CD4-positive, alpha-beta memory T cell (primary cell): ENCODE measurements around the gene KRTAP4-5. TPM values are rescaled to one million over a fixed set of nuclear protein-coding genes. Genes with fewer than 3 reads are reported as not detected.
"Not testable (repeated sequence)": the region's sequence is repeated elsewhere in the genome, so short reads cannot be mapped to it uniquely, and the experiment has no call there.

ENCODE experiments used
- CTCF ChIA-PET: fragments of 350-600 bp; sonication (Branson Sonifier 250); formaldehyde crosslinking; loops from one replicate; lab custom pipeline; 2021; ENCODE audit warnings: inconsistent platforms; ENCODE audit not compliant: partially characterized antibody; lab: Charles Lee
- POLR2A ChIA-PET: fragments of 350-600 bp; sonication (Branson Sonifier 250); formaldehyde crosslinking; loops from one replicate; lab custom pipeline; 2021; ENCODE audit not compliant: partially characterized antibody; lab: Charles Lee
- DNase-seq, 5 donors: peaks; one replicate each; pipeline versions ENCODE4 v3.0.0 to v3.0.0-alpha.2; 2020 to 2022; ENCODE audit warnings: mixed read lengths in 1 of 5
- H3K27ac ChIP-seq: one replicate; pipeline ENCODE4 v1.7.0; 2013; ENCODE audit warnings: low read depth, low read length
- H3K27me3 ChIP-seq: 2 replicates; pipeline ENCODE4 v1.7.0; 2013; ENCODE audit warnings: mild to moderate bottlenecking, low read length, moderate library complexity; ENCODE audit not compliant: insufficient read depth
- H3K36me3 ChIP-seq: 2 replicates; pipeline ENCODE4 v1.7.0; 2013; ENCODE audit warnings: mild to moderate bottlenecking, low read length, moderate library complexity; ENCODE audit not compliant: insufficient read depth
- H3K4me1 ChIP-seq: 2 replicates; pipeline ENCODE4 v1.7.0; 2013; ENCODE audit warnings: mild to moderate bottlenecking, low read length, moderate library complexity; ENCODE audit not compliant: insufficient read depth
- H3K4me3 ChIP-seq, 2 donors: one replicate each; pipeline ENCODE4 v1.7.0; 2013; ENCODE audit warnings: low read length in 2 of 2, mild to moderate bottlenecking in 1 of 2
- H3K9me3 ChIP-seq, 2 donors: one replicate each; pipeline ENCODE4 v1.7.0; 2013; ENCODE audit warnings: low read length in 2 of 2, control low read depth in 1 of 2; ENCODE audit not compliant: control insufficient read depth in 1 of 2
- H3K27ac Mint-ChIP-seq, 7 donors: one replicate each; pipeline ENCODE4 v1.8.0; 2020 to 2021; ENCODE audit warnings: mixed read lengths in 7 of 7, mild to moderate bottlenecking in 6 of 7, inconsistent platforms in 3 of 7, moderate library complexity in 3 of 7
- H3K27me3 Mint-ChIP-seq, 2 donors: one replicate each; pipeline ENCODE4 v1.8.0; 2020 to 2021; ENCODE audit warnings: mixed read lengths in 2 of 2
- H3K36me3 Mint-ChIP-seq, 2 donors: one replicate each; pipeline ENCODE4 v1.8.0; 2020 to 2021; ENCODE audit warnings: mixed read lengths in 2 of 2, inconsistent platforms in 1 of 2, mild to moderate bottlenecking in 1 of 2
- H3K4me1 Mint-ChIP-seq, 4 donors: one replicate each; pipeline ENCODE4 v1.8.0; 2020 to 2021; ENCODE audit warnings: mixed read lengths in 4 of 4, mild to moderate bottlenecking in 1 of 4
- H3K4me3 Mint-ChIP-seq, 8 donors: one replicate each; pipeline ENCODE4 v1.8.0; 2020 to 2021; ENCODE audit warnings: mixed read lengths in 8 of 8, mild to moderate bottlenecking in 7 of 8, moderate library complexity in 6 of 8, inconsistent platforms in 3 of 8
- H3K9me3 Mint-ChIP-seq, 8 donors: one replicate each; pipeline ENCODE4 v1.8.0; 2020 to 2021; ENCODE audit warnings: mixed read lengths in 8 of 8, mild to moderate bottlenecking in 5 of 8, inconsistent platforms in 3 of 8, moderate library complexity in 1 of 8
- intact Hi-C: fragments of 100-400 bp; cut with micrococcal nuclease; formaldehyde crosslinking; loops from one replicate; pipeline ENCODE4 v1.15.1; 2023
- polyA plus RNA-seq, 2 donors: library from polyadenylated mRNA; unstranded; fragments of 300-500 nt; fragmentation: Illumina TruSeq; gene quantifications; one replicate each; pipeline ENCODE4 v1.2.3, GENCODE V29; 2021
- total RNA-seq, 2 experiments: library from RNA; stranded (reverse); gene quantifications; one replicate each; pipeline ENCODE4 v1.2.3, GENCODE V29; 2021

The KRTAP4-5 gene
- total and polyA plus RNA-seq, 4 experiments from 2014 or later: not detected

- CTCF ChIA-PET: interaction anchor here (1.7 kb wide), 1 partner anchor 381 kb away, joined by 4 read pairs; no protein-coding TSS in a partner anchor
Observed at GRCh38 chr17:41167561-41167960, 17.9 kb upstream of the KRTAP4-5 start.

GRCh38 chr17:41163828-41164227 is 14.2 kb upstream of the KRTAP4-5 start:
- POLR2A ChIA-PET: no interaction called here
- Histone ChIP-seq H3K4me1 (no peaks in the 10 kb centered on the region), H3K27ac (no peak overlapping the region), H3K4me3 (no peak overlapping the region), H3K36me3 (no peaks in the 10 kb centered on the region), H3K9me3 (no peaks in the 10 kb centered on the region), H3K27me3 (peaks cover 3% of the 10 kb centered on the region)
- Mint-ChIP-seq H3K4me3 (no peak overlapping the region), H3K4me1 (peaks cover 0 to 4% (median under 1%) of the 10 kb centered on the region in 4 donors), H3K9me3 (no peaks in the 10 kb centered on the region), H3K36me3 (no peaks in the 10 kb centered on the region), H3K27ac (no peak overlapping the region), H3K27me3 (peaks cover 6 to 10% of the 10 kb centered on the region in 2 donors)
- intact Hi-C loops: no loop called here
- CTCF ChIA-PET: no interaction called here
- no peak for DNase-seq

More at GRCh38 chr17:41167561-41167960, 17.9 kb upstream of the KRTAP4-5 start:
- Mint-ChIP-seq H3K4me1 (peaks cover 0 to 4% (median under 1%) of the 10 kb centered on the region in 4 donors), H3K36me3 (no peaks in the 10 kb centered on the region), H3K27me3 (peaks cover 3 to 4% of the 10 kb centered on the region in 2 donors), H3K9me3 (peaks cover 0 to 2% (median 0%) of the 10 kb centered on the region in 8 donors), H3K27ac (peak overlapping the region in 1 of 7 donors; percentile 12), H3K4me3 (peak overlapping the region in 1 of 8 donors; percentile 66)
- POLR2A ChIA-PET: no interaction called here
- H3K4me1 ChIP-seq: no peaks in the 10 kb centered on the region
- no peak overlapping the region for H3K4me3 ChIP-seq
- H3K27me3 ChIP-seq: no peaks in the 10 kb centered on the region
- no peaks in the 10 kb centered on the region for H3K9me3 ChIP-seq
- H3K36me3 ChIP-seq: no peaks in the 10 kb centered on the region
- intact Hi-C loops: no loop called here
- no peak for DNase-seq
- no peak overlapping the region for H3K27ac ChIP-seq

GRCh38 chr17:41160648-41161047 is 11.0 kb upstream of the KRTAP4-5 start, which contains the start of gene KRTAP4-4:
TSS of gene KRTAP4-4 (minus strand) at chr17:41160748. CDS start at chr17:41160691, 57 bp downstream.
- H3K4me3 ChIP-seq: no peak within 1 kb of the TSS
- DNase-seq: no peak
- CTCF ChIA-PET: no interaction called here
- intact Hi-C loops: no loop called here
- POLR2A ChIA-PET: interaction anchor here (0.5 kb wide), 1 partner anchor 1660 kb away, joined by 3 read pairs; no protein-coding TSS in a partner anchor
- peaks cover 14 to 21% of the 10 kb centered on the region in 2 donors for H3K27me3 Mint-ChIP-seq
- H3K36me3 ChIP-seq: no peaks in the 10 kb centered on the region
- H3K9me3 ChIP-seq: no peaks in the 10 kb centered on the region
- H3K27me3 ChIP-seq: peaks cover 3% of the 10 kb centered on the region
- no peaks in the 10 kb centered on the region for H3K36me3 Mint-ChIP-seq
- H3K9me3 Mint-ChIP-seq: no peaks in the 10 kb centered on the region
- peak within 1 kb of the TSS in 1 of 7 donors; percentile 70 for H3K27ac Mint-ChIP-seq
- no peak within 1 kb of the TSS for H3K4me3 Mint-ChIP-seq
- no peaks in the 10 kb centered on the region for H3K4me1 Mint-ChIP-seq
- no peak within 1 kb of the TSS for H3K27ac ChIP-seq
- H3K4me1 ChIP-seq: no peaks in the 10 kb centered on the region

- H3K9me3 ChIP-seq, H3K36me3 Mint-ChIP-seq, H3K4me3 Mint-ChIP-seq, H3K36me3 ChIP-seq, H3K4me1 ChIP-seq, DNase-seq, H3K27ac ChIP-seq, H3K27me3 ChIP-seq, intact Hi-C loops, H3K4me1 Mint-ChIP-seq, H3K4me3 ChIP-seq, H3K9me3 Mint-ChIP-seq, H3K27ac Mint-ChIP-seq, CTCF ChIA-PET: not testable (repeated sequence)
- H3K27me3 Mint-ChIP-seq: peaks cover 16 to 23% of the 10 kb centered on the region in 2 donors
- POLR2A ChIA-PET: interaction anchor here (0.5 to 1.1 kb wide), 2 partner anchors 529 to 1659 kb away, joined by 3 read pairs; no protein-coding TSS in a partner anchor
Observed at GRCh38 chr17:41160190-41160589, 10.6 kb upstream of the KRTAP4-5 start.

GRCh38 chr17:41153856-41154255 is 4.2 kb upstream of the KRTAP4-5 start:
- Mint-ChIP-seq H3K9me3 (no peaks in the 10 kb centered on the region), H3K4me3 (no peak overlapping the region)
- POLR2A ChIA-PET: no interaction called here

GRCh38 chr17:41151525-41151924 is 1.9 kb upstream of the KRTAP4-5 start:
- peaks cover 8 to 13% of the 10 kb centered on the region in 2 donors for H3K27me3 Mint-ChIP-seq
- Histone ChIP-seq H3K4me3 (no peak overlapping the region), H3K9me3 (no peaks in the 10 kb centered on the region), H3K4me1 (no peaks in the 10 kb centered on the region), H3K27me3 (no peaks in the 10 kb centered on the region), H3K27ac (no peak overlapping the region), H3K36me3 (no peaks in the 10 kb centered on the region)
- POLR2A ChIA-PET: no interaction called here
- H3K27ac Mint-ChIP-seq: no peak overlapping the region
- intact Hi-C loops: no loop called here
- no peak for DNase-seq
- H3K4me1 Mint-ChIP-seq: peaks cover 0 to 2% (median under 1%) of the 10 kb centered on the region in 4 donors
- CTCF ChIA-PET: no interaction called here
- no peak overlapping the region for H3K4me3 Mint-ChIP-seq
- H3K36me3 Mint-ChIP-seq: no peaks in the 10 kb centered on the region
- H3K9me3 Mint-ChIP-seq: peaks cover 0 to 4% (median 0%) of the 10 kb centered on the region in 8 donors

More at GRCh38 chr17:41153856-41154255, 4.2 kb upstream of the KRTAP4-5 start:
- Histone ChIP-seq H3K4me1 (no peaks in the 10 kb centered on the region), H3K27ac (no peak overlapping the region), H3K27me3 (no peaks in the 10 kb centered on the region), H3K9me3 (no peaks in the 10 kb centered on the region), H3K36me3 (no peaks in the 10 kb centered on the region), H3K4me3 (no peak overlapping the region)
- Mint-ChIP-seq H3K27me3 (peaks cover 14 to 16% of the 10 kb centered on the region in 2 donors), H3K4me1 (peaks cover 0 to 2% (median 0%) of the 10 kb centered on the region in 4 donors), H3K36me3 (no peaks in the 10 kb centered on the region), H3K27ac (no peak overlapping the region)
- intact Hi-C loops: no loop called here
- DNase-seq: no peak
- CTCF ChIA-PET: no interaction called here

- no peak overlapping the region for H3K4me3 Mint-ChIP-seq
- peaks cover 0 to 6% (median 0%) of the 10 kb centered on the region in 8 donors for H3K9me3 Mint-ChIP-seq
- H3K27me3 ChIP-seq: no peaks in the 10 kb centered on the region
- H3K9me3 ChIP-seq: no peaks in the 10 kb centered on the region
- intact Hi-C loops: no loop called here
- peaks cover 0 to 2% (median under 1%) of the 10 kb centered on the region in 4 donors for H3K4me1 Mint-ChIP-seq
- no peaks in the 10 kb centered on the region for H3K36me3 Mint-ChIP-seq
- H3K27ac Mint-ChIP-seq: no peak overlapping the region
- CTCF ChIA-PET: no interaction called here
- H3K4me3 ChIP-seq: no peak overlapping the region
- POLR2A ChIA-PET: interaction anchor here (1.1 kb wide), 1 partner anchor 20 kb away, joined by 3 read pairs; no protein-coding TSS in a partner anchor
- H3K27me3 Mint-ChIP-seq: peaks cover 2 to 9% of the 10 kb centered on the region in 2 donors
- DNase-seq: no peak
- no peak overlapping the region for H3K27ac ChIP-seq
- H3K4me1 ChIP-seq: no peaks in the 10 kb centered on the region
- no peaks in the 10 kb centered on the region for H3K36me3 ChIP-seq
Observed at GRCh38 chr17:41150026-41150425, 401 bp upstream of the KRTAP4-5 start.
